Activated T-cell treated with anti-CD3 and anti-CD28 coated beads for 4 hours (primary cell): Measurements from ENCODE around the gene RAP1B.

ENCODE experiments used
- DNase-seq: peaks from one replicate; pipeline ENCODE4 v3.0.0-alpha.2; 2020

RAP1B gene

GRCh38 chr12:68610370-68611093, at the start of gene RAP1B:
Gene RAP1B (plus strand): TSS chr12:68610899. CDS start chr12:68648725, 37,826 bp downstream.
- peak; percentile 80 for DNase-seq

GRCh38 chr12:68561830-68562229, 48.9 kb upstream of the RAP1B start:
- DNase-seq = no peak

DNA sequence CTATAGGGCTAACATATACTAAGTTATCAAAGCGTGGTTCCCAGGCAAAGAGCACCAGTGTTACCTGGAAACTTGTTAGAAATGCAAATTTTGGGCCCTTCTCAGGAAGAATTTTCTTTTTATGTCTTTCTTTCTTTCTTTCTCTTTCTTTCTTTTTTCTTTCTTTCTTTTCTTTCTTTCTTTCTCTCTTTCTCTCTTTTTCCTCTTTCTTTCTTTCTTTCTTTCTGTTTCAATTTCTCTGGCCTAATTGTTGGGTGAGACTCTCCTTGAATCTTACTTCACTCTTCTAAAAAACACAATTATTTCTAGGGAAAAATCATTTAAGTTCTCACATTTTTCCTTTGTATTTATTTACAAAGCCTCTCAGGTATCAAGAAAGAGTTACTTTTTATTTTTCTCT, 46.5 kb upstream of the RAP1B start:
- no peak for DNase-seq

DNA sequence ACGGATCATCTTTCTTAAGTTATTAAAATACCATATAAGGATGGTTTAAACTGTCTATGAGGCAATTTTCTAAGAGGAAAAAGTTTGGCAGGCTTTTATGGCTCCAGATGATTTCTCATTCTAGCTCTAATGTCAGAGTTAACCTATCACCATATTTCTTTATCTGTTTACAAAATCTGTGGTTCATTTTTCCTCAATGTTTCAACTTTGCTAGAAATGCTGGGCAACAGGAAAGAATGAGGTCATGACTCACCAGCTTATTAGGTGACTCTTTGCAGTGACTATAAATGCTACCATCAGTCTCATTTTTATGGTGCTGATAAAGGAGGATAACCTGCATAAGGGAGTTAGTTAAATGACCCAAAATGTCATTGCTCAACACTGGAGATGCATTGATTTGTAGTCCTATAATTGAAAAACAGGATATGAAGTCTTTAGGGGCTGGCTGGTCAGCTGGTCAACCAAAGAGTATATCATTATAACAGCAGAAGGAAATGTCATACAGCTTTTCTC, 45.3 kb upstream of the RAP1B start:
- DNase-seq = no peak

- DNase-seq = no peak
These were observed 41.7 kb upstream of the RAP1B start for GRCh38 chr12:68568922-68569569.

GRCh38 chr12:68572661-68573060, 38.0 kb upstream of the RAP1B start:
- DNase-seq = no peak

- no peak for DNase-seq
These were observed 37.3 kb upstream of the RAP1B start for GRCh38 chr12:68573406-68573805.

- no peak for DNase-seq
These were observed 32.8 kb upstream of the RAP1B start for GRCh38 chr12:68577949-68578348.

- DNase-seq = no peak
These were observed 31.9 kb upstream of the RAP1B start for GRCh38 chr12:68578765-68579164.

GRCh38 chr12:68579254-68579653, 31.4 kb upstream of the RAP1B start:
- no peak for DNase-seq

DNA sequence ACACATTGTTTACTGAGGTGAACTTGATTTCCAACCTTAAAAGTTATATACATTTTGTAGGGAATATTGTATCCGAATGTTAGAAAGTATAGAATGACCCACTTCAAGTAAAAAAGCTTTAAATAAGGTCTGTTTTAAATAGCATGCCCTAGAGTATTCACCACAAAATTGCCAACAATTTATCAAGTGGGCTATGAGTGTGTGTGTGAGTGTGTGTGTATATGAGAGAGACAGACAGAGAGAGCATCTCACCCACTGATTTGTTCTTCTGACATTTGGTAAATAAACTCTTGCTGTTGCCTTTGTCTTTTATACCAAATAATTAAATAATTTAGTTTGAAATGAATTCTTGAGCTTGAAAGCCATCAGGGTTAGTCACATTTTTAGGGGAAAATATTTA, 29.8 kb upstream of the RAP1B start:
- DNase-seq = no peak

DNA sequence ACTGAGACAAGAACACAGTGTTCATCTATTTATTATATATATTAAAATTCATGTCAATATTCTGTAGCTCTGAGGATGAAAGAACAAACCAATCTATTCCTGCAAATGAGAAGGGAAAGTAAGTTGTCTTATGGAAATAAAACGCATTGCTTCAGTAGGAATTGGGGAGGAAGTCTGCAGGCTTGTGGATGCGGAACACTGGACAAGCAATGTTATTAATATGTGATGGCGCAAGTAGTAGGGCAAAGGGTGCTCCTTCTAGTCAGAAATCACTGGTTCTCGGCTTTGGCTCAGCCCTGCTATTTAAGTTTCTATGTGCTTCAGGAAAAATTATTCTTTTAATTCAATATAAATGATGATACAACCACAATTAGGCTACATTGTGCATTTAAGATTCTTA, 28.8 kb upstream of the RAP1B start:
- no peak for DNase-seq

GRCh38 chr12:68585966-68586365, 24.7 kb upstream of the RAP1B start:
- DNase-seq = no peak

- DNase-seq = no peak
These were observed 23.2 kb upstream of the RAP1B start for GRCh38 chr12:68587448-68587873.

DNA sequence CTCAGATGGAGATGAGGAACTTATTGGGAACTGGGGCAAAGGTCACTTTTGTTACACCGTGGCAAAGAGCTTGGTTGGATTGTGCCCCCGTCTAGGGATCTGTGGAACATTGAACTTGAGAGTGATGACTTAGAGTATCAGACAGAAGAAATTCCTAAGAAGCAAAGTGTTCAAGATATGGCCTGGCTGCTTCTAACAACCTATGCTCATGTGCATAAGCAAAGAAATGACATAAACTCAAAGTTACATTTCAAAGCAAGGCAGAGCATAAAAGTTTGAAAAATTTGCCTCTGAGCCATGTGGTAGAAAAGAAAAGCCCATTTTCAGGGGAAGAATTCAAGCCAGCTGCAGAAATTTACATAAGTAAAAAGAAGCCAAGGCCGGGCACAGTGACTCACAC, 21.5 kb upstream of the RAP1B start:
- DNase-seq = no peak

DNA sequence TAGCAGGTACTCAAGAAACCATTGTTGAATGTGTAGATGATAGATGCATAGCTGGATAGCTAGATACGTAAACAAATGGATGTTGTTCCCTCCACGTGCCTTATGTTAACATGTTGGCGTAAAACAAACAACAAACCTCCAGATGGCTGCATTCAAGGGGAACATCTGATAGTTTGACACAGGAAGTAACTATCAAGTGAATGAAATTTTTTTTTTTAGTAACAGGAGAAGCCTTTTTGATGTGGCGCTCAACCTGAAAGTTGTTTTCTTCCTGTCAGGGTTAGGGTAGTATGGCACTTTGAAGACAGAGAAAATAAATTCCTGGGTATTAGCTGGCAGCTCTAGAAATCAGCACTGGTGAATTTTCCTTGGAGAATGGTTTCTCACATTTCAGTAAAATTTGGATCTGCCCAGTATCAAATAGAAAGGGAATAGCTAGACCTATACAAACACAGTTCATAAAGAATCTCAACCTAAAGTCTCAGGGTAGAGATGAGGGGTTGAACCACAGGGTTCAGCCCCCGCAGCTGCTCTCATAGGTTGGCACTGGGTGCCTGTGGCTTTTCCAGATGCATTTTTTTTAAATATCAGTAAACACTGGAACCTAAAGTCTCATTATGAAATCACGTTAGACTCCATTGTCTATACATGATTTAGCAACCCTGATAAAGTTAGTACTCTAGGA, 18.8 kb upstream of the RAP1B start:
- DNase-seq = no peak

DNA sequence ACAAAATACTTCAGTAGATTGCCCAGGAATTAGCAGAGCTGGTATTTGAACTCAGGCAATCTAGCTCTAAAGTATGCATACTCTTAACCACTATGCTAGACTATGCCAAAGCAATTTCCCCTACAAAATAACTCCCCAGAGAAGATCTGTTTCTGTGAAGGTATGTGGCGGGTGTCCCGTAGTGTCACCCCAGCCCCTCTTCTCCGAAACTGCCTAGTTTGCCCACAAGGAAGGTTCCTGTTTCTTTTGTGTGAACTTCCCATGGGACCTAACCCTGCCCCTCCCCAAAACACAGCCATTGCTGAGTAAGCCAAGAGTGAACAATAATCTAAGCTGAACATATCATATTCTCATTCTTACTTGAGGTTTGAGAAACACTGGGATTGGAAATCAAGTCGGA, 15.5 kb upstream of the RAP1B start:
- no peak for DNase-seq

- DNase-seq = no peak
These were observed 8.9 kb upstream of the RAP1B start for GRCh38 chr12:68601767-68602166.

- no peak for DNase-seq
These were observed 8.0 kb upstream of the RAP1B start for GRCh38 chr12:68602720-68603119.

- no peak for DNase-seq
These were observed 2.5 kb upstream of the RAP1B start for GRCh38 chr12:68608191-68608590.

DNA sequence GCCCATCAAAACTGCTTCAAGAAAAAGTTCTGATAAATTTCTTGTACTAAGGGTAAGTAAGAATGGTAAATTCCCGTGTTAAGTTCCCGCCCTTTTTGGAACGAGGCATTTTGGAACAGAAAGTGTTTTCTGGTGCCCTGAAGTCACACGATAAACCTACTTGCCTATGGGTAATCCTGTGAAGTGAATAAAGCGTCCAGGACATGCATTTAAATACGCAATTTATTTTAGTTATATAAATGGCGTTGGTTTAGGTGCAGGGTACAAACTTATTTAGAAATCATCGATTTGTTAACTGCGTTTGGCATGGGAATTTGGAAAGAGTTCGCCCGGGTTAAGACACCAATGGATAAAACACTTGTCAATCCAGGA, 715 bp upstream of the RAP1B start:
- DNase-seq = no peak

DNA sequence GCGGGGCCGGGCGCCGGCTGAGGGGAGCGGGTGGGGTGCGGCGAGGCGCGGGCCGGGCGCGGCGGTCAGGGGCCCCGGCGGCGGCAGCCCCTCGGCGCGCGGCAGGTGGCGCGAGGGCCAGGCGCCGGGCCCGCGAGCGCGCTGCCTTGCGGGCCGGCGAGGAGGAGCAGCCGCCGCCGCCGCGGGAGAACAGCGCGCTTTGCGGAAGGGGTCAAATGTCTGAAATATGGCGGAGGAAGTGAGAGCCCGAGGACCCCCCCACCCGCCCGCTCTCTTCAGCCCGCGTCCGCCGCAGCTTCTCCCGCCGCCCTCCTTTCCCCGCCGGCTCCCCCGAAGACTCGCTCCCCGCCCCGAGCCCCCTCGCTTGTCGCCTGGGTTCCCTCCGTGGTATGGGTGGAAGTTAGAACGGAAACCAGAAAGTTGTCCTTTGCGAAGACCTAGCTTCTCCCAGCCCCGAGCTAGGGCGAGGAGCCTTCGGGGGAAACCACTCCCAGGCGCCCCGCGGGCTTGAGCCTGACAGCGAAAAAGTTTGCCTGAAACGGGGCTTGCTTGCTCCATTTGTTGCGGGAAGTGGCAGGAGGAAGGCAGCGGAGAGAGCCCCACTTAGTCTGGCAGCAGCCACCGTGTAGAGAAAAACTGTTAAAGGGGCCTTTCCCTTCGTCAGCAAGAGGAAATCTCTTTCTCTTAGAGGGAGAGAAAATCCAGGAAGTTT, 551 bp downstream of the RAP1B start:
- DNase-seq = peak; percentile 31

DNA sequence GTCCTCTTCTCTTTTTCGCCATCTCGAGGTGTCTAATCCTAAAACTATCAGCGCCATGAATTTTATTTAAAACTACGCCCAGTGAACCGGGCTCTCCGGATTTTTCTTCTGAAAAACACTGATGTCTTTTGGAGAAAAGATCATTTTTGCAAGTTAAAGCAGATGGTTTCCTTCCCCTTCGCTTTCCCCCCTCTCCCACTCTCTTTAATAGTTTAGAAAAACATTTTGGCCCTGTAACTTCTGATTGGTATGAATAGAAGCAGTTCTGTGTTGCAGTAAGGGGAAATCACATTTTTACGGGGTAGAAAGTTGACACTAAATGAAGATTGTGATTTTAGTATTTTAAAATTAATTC, 1.1 kb downstream of the RAP1B start:
- DNase-seq = no peak
